Measurements from ENCODE around the gene OR52L1.

The OR52L1 gene

GRCh38 chr11:5938603-5938965, 48.2 kb downstream of the OR52L1 start:
- no peak for DNase-seq

DNA sequence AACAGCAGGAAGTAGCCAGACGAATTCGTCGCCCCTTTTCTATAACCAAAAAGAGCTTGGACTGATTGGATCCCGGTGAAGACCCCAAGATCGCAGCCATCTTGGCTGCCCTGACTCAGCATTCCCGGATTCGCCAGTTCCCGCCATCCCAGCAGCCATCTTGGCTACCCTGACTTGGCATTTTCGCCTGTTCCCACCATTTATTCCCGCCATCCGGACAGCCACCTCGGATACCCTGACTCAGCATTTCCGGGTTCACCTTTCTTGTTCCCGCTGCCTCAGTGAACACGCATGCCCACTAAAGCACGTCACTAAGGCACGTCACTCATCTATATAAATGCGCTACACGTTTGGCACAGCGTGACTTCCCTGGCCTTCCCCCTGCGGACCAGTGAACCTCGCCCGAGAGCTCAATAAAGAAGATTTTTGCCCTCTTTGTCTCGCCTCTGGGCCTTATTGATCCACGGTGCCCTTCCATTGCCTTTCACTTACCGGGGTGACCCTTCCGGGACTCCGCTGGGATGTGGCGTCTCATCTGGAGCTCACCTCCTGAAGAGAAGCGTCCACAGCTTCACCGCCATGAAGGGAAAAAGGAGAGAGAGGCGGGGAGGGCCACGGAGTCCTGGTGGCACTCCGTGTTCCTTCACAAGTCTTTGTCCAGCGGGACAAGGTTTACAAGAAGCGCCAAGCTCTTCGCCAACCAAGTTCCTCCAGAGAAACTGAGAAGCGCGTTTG, 48.8 kb downstream of the OR52L1 start:
- DNase-seq, result no peak
